PC-9 (cell line): ENCODE results near the gene DAND5. TPM values are rescaled to one million over a fixed set of nuclear protein-coding genes. Genes with fewer than 3 reads are reported as not detected.

Experiments used
- BruUV-seq: library from RNA; stranded (reverse); fragments of 400-500 nt; replicated peaks from 2 replicates; lab custom pipeline; 2021; lab: Mats Ljungman, UMichigan
- CTCF ChIA-PET: fragments of 300-600 bp; sonication (Branson Sonifier 250); formaldehyde crosslinking; loops from one replicate; lab custom pipeline; 2022; ENCODE audit warnings: antibody characterized with exemption; lab: Charles Lee
- POLR2A ChIA-PET: fragments of 300-600 bp; sonication (Branson Sonifier 250); formaldehyde crosslinking; loops from one replicate; lab custom pipeline; 2022; ENCODE audit warnings: antibody characterized with exemption; ENCODE audit not compliant: unreplicated experiment; lab: Charles Lee
- DNase-seq, 2 experiments: peaks; one replicate each; pipeline versions ENCODE4 v3.0.0 to v3.0.0-alpha.2; 2015 to 2022; ENCODE audit warnings: mixed read lengths in 1 of 2
- H2AFZ ChIP-seq: fragments of 200-600 bp; sonication (generic); 2 replicates; pipeline ENCODE4 v1.8.1; 2017; ENCODE audit warnings: antibody characterized with exemption
- H3F3A ChIP-seq: fragments of 200-600 bp; sonication (generic); 2 replicates; pipeline ENCODE4 v1.8.1; 2017; ENCODE audit warnings: antibody characterized with exemption, mild to moderate bottlenecking, low read depth; ENCODE audit not compliant: insufficient read depth
- H3K27ac ChIP-seq: fragments of 200-600 bp; sonication (generic); 2 replicates; pipeline ENCODE4 v1.6.1; 2016; ENCODE audit warnings: mixed run types
- H3K27me3 ChIP-seq: fragments of 200-600 bp; sonication (generic); 2 replicates; pipeline ENCODE4 v1.6.1; 2016; ENCODE audit warnings: low read depth, mixed run types; ENCODE audit not compliant: insufficient read depth
- H3K36me3 ChIP-seq: fragments of 200-600 bp; sonication (generic); 2 replicates; pipeline ENCODE4 v1.6.1; 2016; ENCODE audit warnings: low read depth, mixed run types
- H3K4me1 ChIP-seq: fragments of 200-600 bp; sonication (generic); replicated peaks from 2 replicates; pipeline ENCODE4 v1.6.1; 2016; ENCODE audit warnings: mixed run types; ENCODE audit not compliant: insufficient read depth
- H3K4me2 ChIP-seq: fragments of 200-600 bp; sonication (generic); 2 replicates; pipeline ENCODE4 v1.6.1; 2017; ENCODE audit warnings: mixed run types
- H3K4me3 ChIP-seq: fragments of 200-600 bp; sonication (generic); 2 replicates; pipeline ENCODE4 v1.6.1; 2016; ENCODE audit warnings: mixed run types
- H3K79me2 ChIP-seq: fragments of 200-600 bp; sonication (generic); 2 replicates; pipeline ENCODE4 v1.6.1; 2017; ENCODE audit warnings: low read depth, mixed run types
- H3K9me2 ChIP-seq: fragments of 200-600 bp; sonication (generic); 2 replicates; pipeline ENCODE4 v1.8.1; 2017; ENCODE audit warnings: mild to moderate bottlenecking; ENCODE audit not compliant: insufficient read depth
- H3K9me3 ChIP-seq: fragments of 200-600 bp; sonication (generic); 2 replicates; pipeline ENCODE4 v1.8.1; 2016; ENCODE audit warnings: low read depth; ENCODE audit not compliant: insufficient read depth
- H4K20me1 ChIP-seq: fragments of 200-600 bp; sonication (generic); 2 replicates; pipeline ENCODE4 v1.8.1; 2017; ENCODE audit not compliant: insufficient read depth
- CTCF ChIP-seq: fragments of 200-600 bp; sonication (generic); conservative IDR thresholded peaks from 2 replicates; pipeline ENCODE4 v1.6.1; 2017; ENCODE audit warnings: mixed run types, antibody characterized with exemption, mild to moderate bottlenecking, moderate library complexity
- EZH2 ChIP-seq: fragments of 200-600 bp; sonication (generic); IDR thresholded peaks from 2 replicates; pipeline ENCODE4 v1.8.0; 2017; ENCODE audit warnings: antibody characterized with exemption, low read depth
- intact Hi-C: fragments of 100-400 bp; cut with micrococcal nuclease; formaldehyde crosslinking; loops from one replicate; pipeline ENCODE4 v1.10.0; 2022; ENCODE audit not compliant: unreplicated experiment
- total RNA-seq: library from RNA; stranded (reverse); gene quantifications from 2 replicates; pipeline ENCODE4 v1.2.3, GENCODE V29; 2021

The DAND5 gene
- total RNA-seq, 1 experiment from 2014 or later, result 0.20 TPM

- H3K4me2 ChIP-seq, result no peak overlapping the region
- H3K79me2 ChIP-seq, result no peaks in the 10 kb centered on the region
- no peaks in the 10 kb centered on the region; the same call in 1 of the 2 replicates for H4K20me1 ChIP-seq
Measured at GRCh38 chr19:12997967-12998940, 28.9 kb downstream of the DAND5 start.

GRCh38 chr19:13001166-13001501 lies 31.8 kb downstream of the DAND5 start:
- no TSS peak for BruUV-seq
- no peak overlapping the region for H3K4me2 ChIP-seq

More at GRCh38 chr19:12997967-12998940, 28.9 kb downstream of the DAND5 start:
- Histone ChIP-seq H3K9me3 (no peaks in the 10 kb centered on the region), H3F3A (peaks cover 23% of the 10 kb centered on the region; the same call in 1 of the 2 replicates), H3K27ac (no peak overlapping the region), H2AFZ (no peak overlapping the region), H3K27me3 (peaks cover 27% of the 10 kb centered on the region), H3K36me3 (no peaks in the 10 kb centered on the region), H3K9me2 (no peaks in the 10 kb centered on the region), H3K4me1 (peaks cover 5% of the 10 kb centered on the region; the same call in 1 of the 2 replicates), H3K4me3 (no peak overlapping the region)
- intact Hi-C loops, result no loop called here
- ChIA-PET CTCF (no interaction called here), POLR2A (no interaction called here)
- no peak for TF ChIP-seq EZH2
- no peak for DNase-seq
- BruUV-seq, result TSS peak; percentile 34

DNA sequence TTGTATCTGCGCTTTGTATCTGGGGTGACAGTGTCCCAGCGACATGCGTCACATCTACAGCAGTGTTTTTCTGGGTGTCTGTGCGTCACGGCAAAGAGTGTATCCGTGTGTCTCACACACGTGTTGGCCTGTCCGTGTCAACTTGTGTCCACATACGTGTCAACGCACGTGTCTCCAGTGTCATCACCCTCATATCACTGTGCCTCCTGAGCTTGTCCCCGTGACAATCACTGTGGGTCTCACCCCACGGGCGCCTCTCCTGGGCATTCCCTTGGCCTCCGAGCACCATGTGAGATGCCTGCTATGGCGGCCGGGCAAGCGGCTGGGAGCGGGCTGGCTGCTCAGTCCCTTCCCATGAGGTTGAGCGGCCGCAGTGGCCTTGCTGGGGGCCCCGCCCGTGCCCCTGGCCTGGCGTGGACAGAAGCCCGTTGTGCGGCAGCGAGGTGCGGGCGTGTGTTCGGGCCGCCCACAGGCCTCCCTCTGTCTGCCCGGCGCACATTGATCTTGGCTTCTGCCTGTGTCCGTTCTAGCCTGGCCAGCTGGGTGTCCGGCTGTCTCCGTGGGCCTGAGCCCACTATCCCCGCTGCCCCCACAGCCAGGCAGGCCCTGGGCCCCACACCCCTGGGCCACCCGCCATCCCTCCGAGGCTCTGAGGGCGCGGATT lies 32.3 kb downstream of the DAND5 start:
- Histone ChIP-seq H3K36me3 (no peaks in the 10 kb centered on the region), H3K4me1 (no peaks in the 10 kb centered on the region), H3K27me3 (peaks cover 7% of the 10 kb centered on the region; the same call in 1 of the 2 replicates), H3F3A (peaks cover 6% of the 10 kb centered on the region; the same call in 1 of the 2 replicates), H2AFZ (no peak overlapping the region), H4K20me1 (no peaks in the 10 kb centered on the region; the same call in 1 of the 2 replicates), H3K27ac (no peak overlapping the region), H3K9me3 (no peaks in the 10 kb centered on the region), H3K4me3 (no peak overlapping the region), H3K4me2 (no peak overlapping the region), H3K9me2 (no peaks in the 10 kb centered on the region), H3K79me2 (no peaks in the 10 kb centered on the region)
- ChIA-PET CTCF (no interaction called here), POLR2A (no interaction called here)
- DNase-seq, result no peak
- no TSS peak for BruUV-seq
- intact Hi-C loops, result no loop called here
- no peak for TF ChIP-seq CTCF
- TF ChIP-seq EZH2, result no peak

More at GRCh38 chr19:13001166-13001501, 31.8 kb downstream of the DAND5 start:
- no peaks in the 10 kb centered on the region for H3K36me3 ChIP-seq
- no peak overlapping the region for H2AFZ ChIP-seq
- H3K9me3 ChIP-seq, result no peaks in the 10 kb centered on the region
- H4K20me1 ChIP-seq, result no peaks in the 10 kb centered on the region; the same call in 1 of the 2 replicates
- peaks cover 12% of the 10 kb centered on the region; the same call in 1 of the 2 replicates for H3K27me3 ChIP-seq
- no peaks in the 10 kb centered on the region for H3K79me2 ChIP-seq
- CTCF ChIA-PET, result interaction anchor here (0.6 kb wide), 1 partner anchor 13 kb away, joined by 7 read pairs; no protein-coding TSS in a partner anchor
- peaks cover 6% of the 10 kb centered on the region; the same call in 1 of the 2 replicates for H3F3A ChIP-seq
- H3K4me3 ChIP-seq, result no peak overlapping the region
- DNase-seq, result no peak
- no peaks in the 10 kb centered on the region for H3K4me1 ChIP-seq
- POLR2A ChIA-PET, result no interaction called here
- no peak for TF ChIP-seq CTCF
- TF ChIP-seq EZH2, result no peak
- H3K27ac ChIP-seq, result no peak overlapping the region
- no peaks in the 10 kb centered on the region for H3K9me2 ChIP-seq
- intact Hi-C loops, result no loop called here
